Naive B cell (primary cell): ENCODE data around the gene SERHL2. TPM values are rescaled to one million over a fixed set of nuclear protein-coding genes. Genes with fewer than 3 reads are reported as not detected.
"Not testable (repeated sequence)": the region's sequence is repeated elsewhere in the genome, so short reads cannot be mapped to it uniquely, and the experiment has no call there.

Source experiments
- ATAC-seq, 2 donors: fragments of 150-1000 bp; cut with Tn5 transposase; 2 replicates each; pipeline ENCODE4 v1.10.0; 2021; ENCODE audit warnings: low read depth in 2 of 2, mild to moderate bottlenecking in 2 of 2, moderate library complexity in 2 of 2
- DNase-seq: peaks from one replicate; pipeline ENCODE4 v3.0.0; 2022
- H3K27ac Mint-ChIP-seq, 6 donors: one replicate each; pipeline ENCODE4 v1.8.0; 2020 to 2022; ENCODE audit warnings: mild to moderate bottlenecking in 6 of 6, mixed read lengths in 6 of 6, moderate library complexity in 5 of 6, inconsistent platforms in 2 of 6
- H3K27me3 Mint-ChIP-seq, 3 donors: one replicate each; pipeline ENCODE4 v1.8.0; 2021 to 2022; ENCODE audit warnings: mixed read lengths in 3 of 3, mild to moderate bottlenecking in 1 of 3
- H3K36me3 Mint-ChIP-seq, 2 donors: one replicate each; pipeline ENCODE4 v1.8.0; 2020 to 2022; ENCODE audit warnings: mixed read lengths in 2 of 2, inconsistent platforms in 1 of 2, mild to moderate bottlenecking in 1 of 2
- H3K4me1 Mint-ChIP-seq, 3 donors: one replicate each; pipeline ENCODE4 v1.8.0; 2020 to 2022; ENCODE audit warnings: mixed read lengths in 3 of 3, inconsistent platforms in 1 of 3, mild to moderate bottlenecking in 1 of 3, moderate library complexity in 1 of 3
- H3K4me3 Mint-ChIP-seq, 8 donors: one replicate each; pipeline ENCODE4 v1.8.0; 2020 to 2022; ENCODE audit warnings: mild to moderate bottlenecking in 8 of 8, mixed read lengths in 8 of 8, moderate library complexity in 8 of 8, inconsistent platforms in 2 of 8
- H3K9me3 Mint-ChIP-seq, 7 donors: one replicate each; pipeline ENCODE4 v1.8.0; 2020 to 2022; ENCODE audit warnings: mixed read lengths in 7 of 7, mild to moderate bottlenecking in 5 of 7, inconsistent platforms in 2 of 7, moderate library complexity in 1 of 7
- polyA plus RNA-seq, 6 donors: library from polyadenylated mRNA; unstranded; fragments of 300-500 nt; fragmentation: Illumina TruSeq; gene quantifications; one replicate each; pipeline ENCODE4 v1.2.3, GENCODE V29; 2021; ENCODE audit warnings: low read depth in 6 of 6

Gene SERHL2, protein sequence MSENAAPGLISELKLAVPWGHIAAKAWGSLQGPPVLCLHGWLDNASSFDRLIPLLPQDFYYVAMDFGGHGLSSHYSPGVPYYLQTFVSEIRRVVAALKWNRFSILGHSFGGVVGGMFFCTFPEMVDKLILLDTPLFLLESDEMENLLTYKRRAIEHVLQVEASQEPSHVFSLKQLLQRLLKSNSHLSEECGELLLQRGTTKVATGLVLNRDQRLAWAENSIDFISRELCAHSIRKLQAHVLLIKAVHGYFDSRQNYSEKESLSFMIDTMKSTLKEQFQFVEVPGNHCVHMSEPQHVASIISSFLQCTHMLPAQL
- 1 to 10 TPM in 5 of 6 donors, not detected in 1; 4.8 to 8.4 (median 5.6) TPM for polyA plus RNA-seq

GRCh38 chr22:42553475-42554361, at the start of gene SERHL2:
TSS of gene SERHL2 (plus strand) at chr22:42553956. CDS start at chr22:42554021, 65 bp downstream.
- Mint-ChIP-seq H3K27me3 (no peaks in the 10 kb centered on the region), H3K4me3 (peak within 1 kb of the TSS; percentile 85 to 94 (median 88)), H3K36me3 (no peaks in the 10 kb centered on the region), H3K4me1 (peaks cover 23 to 48% (median 43%) of the 10 kb centered on the region in 3 donors), H3K9me3 (no peaks in the 10 kb centered on the region), H3K27ac (peak within 1 kb of the TSS; percentile 82 to 95 (median 93))
- DNase-seq: peak; percentile 78
- ATAC-seq: peak; percentile 81 to 84

DNA sequence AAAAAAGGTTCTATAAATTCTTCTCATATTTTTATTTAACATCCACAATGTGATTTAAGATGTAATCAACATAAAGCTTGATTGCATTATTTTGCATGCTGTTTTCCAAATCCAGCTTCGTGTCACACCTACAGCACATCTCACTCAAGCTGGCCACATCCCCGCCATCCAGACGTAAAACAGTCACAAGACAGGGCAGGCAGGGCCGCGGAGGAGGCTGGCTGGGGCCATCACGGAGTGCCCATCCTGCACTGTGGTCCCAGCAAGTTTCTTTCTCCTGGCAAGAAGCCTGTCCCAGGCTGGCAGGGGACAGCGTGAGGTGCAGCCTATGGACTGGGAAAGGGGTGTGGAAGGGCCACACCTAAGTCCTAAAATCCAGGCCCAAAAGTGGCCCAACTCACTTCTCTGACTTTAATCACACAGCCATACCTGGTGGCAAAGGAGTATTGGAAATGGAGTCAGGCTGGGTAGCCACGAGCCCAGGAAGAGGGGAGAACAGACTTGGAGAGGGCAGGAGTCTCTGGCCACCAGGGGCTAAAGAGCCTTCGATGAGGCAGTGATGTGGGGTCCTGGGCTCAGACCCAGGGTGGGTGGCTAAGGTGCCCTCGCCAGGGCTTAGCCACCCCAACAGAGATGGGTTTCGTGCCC, 45.3 kb upstream of the SERHL2 start:
- H3K27me3 Mint-ChIP-seq, H3K4me3 Mint-ChIP-seq: not testable (repeated sequence)
- peak overlapping the region in 4 of 6 donors; percentile 18 to 53 (median 45) for H3K27ac Mint-ChIP-seq

GRCh38 chr22:42508975-42509364, 44.8 kb upstream of the SERHL2 start:
- H3K4me1 Mint-ChIP-seq, H3K27me3 Mint-ChIP-seq, ATAC-seq, H3K9me3 Mint-ChIP-seq, H3K4me3 Mint-ChIP-seq, DNase-seq, H3K36me3 Mint-ChIP-seq: not testable (repeated sequence)
- H3K27ac Mint-ChIP-seq: peak overlapping the region in 1 of 6 donors; percentile 43

More for the DNA sequence above, 45.3 kb upstream of the SERHL2 start:
- not testable (repeated sequence) for H3K36me3 Mint-ChIP-seq, H3K4me1 Mint-ChIP-seq, H3K9me3 Mint-ChIP-seq, ATAC-seq, DNase-seq

- Mint-ChIP-seq H3K36me3 (no peaks in the 10 kb centered on the region), H3K27ac (peak overlapping the region in 3 of 6 donors; percentile 24 to 57 (median 43)), H3K9me3 (no peaks in the 10 kb centered on the region), H3K4me3 (peak overlapping the region in 1 of 8 donors; percentile 22), H3K4me1 (peaks cover 3 to 5% (median 5%) of the 10 kb centered on the region in 3 donors), H3K27me3 (no peaks in the 10 kb centered on the region)
- no peak for ATAC-seq
- no peak for DNase-seq
Observed at GRCh38 chr22:42509548-42509947, 44.2 kb upstream of the SERHL2 start.

- H3K4me1 Mint-ChIP-seq: peaks cover 3 to 5% (median 5%) of the 10 kb centered on the region in 3 donors
- DNase-seq (no peak), ATAC-seq (no peak)
- H3K9me3 Mint-ChIP-seq: no peaks in the 10 kb centered on the region
- H3K4me3 Mint-ChIP-seq: no peak overlapping the region
- peak overlapping the region in 2 of 6 donors; percentile 16 to 56 for H3K27ac Mint-ChIP-seq
- H3K27me3 Mint-ChIP-seq: no peaks in the 10 kb centered on the region
- H3K36me3 Mint-ChIP-seq: no peaks in the 10 kb centered on the region
Observed at GRCh38 chr22:42511401-42511891, 42.3 kb upstream of the SERHL2 start.

- not testable (repeated sequence) for H3K9me3 Mint-ChIP-seq, H3K27me3 Mint-ChIP-seq, DNase-seq, H3K4me3 Mint-ChIP-seq, H3K36me3 Mint-ChIP-seq, H3K4me1 Mint-ChIP-seq
- H3K27ac Mint-ChIP-seq: peak overlapping the region in 2 of 6 donors; percentile 24 to 82
- peak in 1 of 2 donors; percentile 37 for ATAC-seq
Observed at GRCh38 chr22:42512273-42512990, 41.3 kb upstream of the SERHL2 start.

DNA sequence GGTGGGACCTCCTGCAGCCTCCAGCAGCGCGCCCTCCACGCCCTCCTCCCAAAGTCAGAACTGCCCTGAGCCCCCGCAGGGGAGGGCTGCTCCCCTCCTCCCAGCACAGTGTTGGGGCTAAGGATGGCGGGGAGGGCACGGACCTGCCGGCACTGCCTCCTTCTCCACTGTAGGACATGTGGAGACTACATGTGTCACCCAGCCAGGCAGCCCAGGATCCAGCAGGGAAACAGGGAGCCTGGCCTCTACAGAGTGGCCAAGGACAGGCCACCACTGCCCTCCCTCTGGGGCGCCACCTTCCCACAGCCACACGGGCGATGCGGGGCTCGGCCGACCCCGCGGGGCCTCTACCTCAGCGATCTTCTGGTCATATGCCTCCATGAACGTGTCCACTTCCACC, 39.4 kb upstream of the SERHL2 start:
- H3K4me3 Mint-ChIP-seq, H3K27ac Mint-ChIP-seq, H3K27me3 Mint-ChIP-seq, H3K9me3 Mint-ChIP-seq, DNase-seq, ATAC-seq, H3K36me3 Mint-ChIP-seq: not testable (repeated sequence)
- H3K4me1 Mint-ChIP-seq: peaks cover 7 to 13% (median 7%) of the 10 kb centered on the region in 3 donors

GRCh38 chr22:42515304-42515703, 38.5 kb upstream of the SERHL2 start:
- DNase-seq, H3K27me3 Mint-ChIP-seq, ATAC-seq, H3K36me3 Mint-ChIP-seq, H3K9me3 Mint-ChIP-seq: not testable (repeated sequence)
- Mint-ChIP-seq H3K4me1 (peaks cover 12 to 21% (median 12%) of the 10 kb centered on the region in 3 donors), H3K4me3 (peak overlapping the region in 1 of 8 donors; percentile 15), H3K27ac (peak overlapping the region in 1 of 6 donors; percentile 71)

GRCh38 chr22:42515896-42516295, 37.9 kb upstream of the SERHL2 start:
- Mint-ChIP-seq H3K9me3 (no peaks in the 10 kb centered on the region), H3K36me3 (no peaks in the 10 kb centered on the region), H3K27me3 (no peaks in the 10 kb centered on the region), H3K4me1 (peaks cover 13 to 22% (median 13%) of the 10 kb centered on the region in 3 donors), H3K4me3 (no peak overlapping the region), H3K27ac (no peak overlapping the region)
- no peak for DNase-seq
- ATAC-seq: no peak

DNA sequence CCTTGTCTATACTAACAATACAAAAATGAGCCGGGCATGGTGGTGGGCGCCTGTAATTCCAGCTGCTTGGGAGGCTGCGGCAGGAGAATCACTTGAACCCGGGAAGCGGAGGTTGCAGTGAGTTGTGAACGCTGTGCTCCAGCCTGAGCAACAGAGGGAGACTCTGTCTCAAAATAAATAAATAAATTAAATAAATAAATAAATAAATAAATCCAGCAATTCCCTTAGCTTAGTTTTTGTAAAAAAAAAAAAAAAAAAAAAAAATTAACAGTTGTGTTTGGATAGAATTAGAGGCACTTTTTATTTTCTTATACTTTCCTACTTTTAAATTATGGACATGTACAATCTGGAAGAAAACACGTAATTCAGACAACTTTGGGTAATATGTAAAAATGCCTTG, 36.7 kb upstream of the SERHL2 start:
- not testable (repeated sequence) for DNase-seq, H3K9me3 Mint-ChIP-seq, ATAC-seq, H3K27ac Mint-ChIP-seq, H3K27me3 Mint-ChIP-seq, H3K36me3 Mint-ChIP-seq
- Mint-ChIP-seq H3K4me3 (peak overlapping the region in 4 of 8 donors; percentile 24 to 73 (median 37)), H3K4me1 (peaks cover 11 to 17% (median 16%) of the 10 kb centered on the region in 3 donors)

- peak; percentile 55 for ATAC-seq
- H3K36me3 Mint-ChIP-seq, DNase-seq, H3K27me3 Mint-ChIP-seq, H3K9me3 Mint-ChIP-seq: not testable (repeated sequence)
- peak overlapping the region; percentile 94 to 99 (median 96) for H3K4me3 Mint-ChIP-seq
- peaks cover 11 to 17% (median 16%) of the 10 kb centered on the region in 3 donors for H3K4me1 Mint-ChIP-seq
- peak overlapping the region; percentile 91 to 98 (median 96) for H3K27ac Mint-ChIP-seq
Observed at GRCh38 chr22:42518638-42519524, 34.9 kb upstream of the SERHL2 start.
